ENCODE measurements around the gene LXN.

Gene LXN

DNA sequence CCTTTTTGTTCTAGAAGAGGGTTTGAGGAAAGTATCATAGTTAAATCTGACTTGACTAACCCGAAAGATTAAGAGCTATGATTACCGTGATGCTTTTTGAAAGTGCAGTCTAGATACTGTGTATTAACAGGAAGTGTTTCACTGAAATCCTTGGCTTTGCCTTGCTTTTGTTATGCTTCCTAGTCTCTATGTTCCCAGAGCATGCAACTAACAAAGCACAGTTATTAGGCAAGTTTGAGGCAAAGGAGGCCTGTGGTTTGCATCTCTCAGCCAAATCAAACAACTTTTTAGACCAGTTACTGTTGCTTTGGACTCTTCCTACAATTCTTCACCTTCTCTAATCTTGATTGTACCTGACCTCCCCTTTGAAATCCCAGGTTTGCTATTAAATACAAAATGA is 3.9 kb downstream of the LXN start:
- no peak for DNase-seq

DNA sequence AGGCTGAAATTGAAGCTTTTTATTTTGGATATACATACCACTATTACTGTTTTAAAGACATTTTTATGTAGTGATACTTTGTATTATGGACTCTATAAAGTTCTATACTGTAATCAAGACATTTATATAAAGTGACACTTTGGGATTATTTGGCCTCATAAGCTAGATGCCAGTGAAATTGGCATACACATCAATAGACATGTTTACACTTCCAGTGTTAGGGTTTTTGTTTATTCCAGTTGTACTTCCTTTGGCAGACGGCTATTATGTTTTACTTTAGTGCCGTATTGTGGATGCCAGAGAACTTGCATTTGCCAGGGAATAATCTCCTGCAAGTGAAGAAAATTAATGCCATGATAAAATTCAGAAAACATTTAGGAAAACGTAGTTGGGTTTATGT is 6.0 kb downstream of the LXN start:
- DNase-seq, result no peak

DNA sequence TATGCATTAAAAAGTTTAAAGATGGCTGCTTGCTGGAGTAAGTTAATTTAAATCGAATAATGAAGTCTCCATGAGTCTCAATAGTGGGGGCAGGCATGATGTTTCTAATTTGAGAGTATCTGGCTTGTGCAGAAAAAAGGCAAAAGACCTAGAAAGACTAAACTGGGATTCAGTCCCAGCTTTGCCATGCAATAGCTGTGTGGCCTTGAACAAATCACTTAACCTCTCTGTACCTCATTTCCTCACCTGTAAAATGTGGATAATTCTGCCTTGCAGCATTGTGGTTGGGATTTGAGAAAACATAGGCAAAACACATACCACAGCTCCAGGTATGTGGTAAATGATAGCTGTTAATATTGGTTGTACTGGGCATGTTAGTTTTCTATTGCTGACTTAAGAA is 8.6 kb downstream of the LXN start:
- DNase-seq, result no peak

DNA sequence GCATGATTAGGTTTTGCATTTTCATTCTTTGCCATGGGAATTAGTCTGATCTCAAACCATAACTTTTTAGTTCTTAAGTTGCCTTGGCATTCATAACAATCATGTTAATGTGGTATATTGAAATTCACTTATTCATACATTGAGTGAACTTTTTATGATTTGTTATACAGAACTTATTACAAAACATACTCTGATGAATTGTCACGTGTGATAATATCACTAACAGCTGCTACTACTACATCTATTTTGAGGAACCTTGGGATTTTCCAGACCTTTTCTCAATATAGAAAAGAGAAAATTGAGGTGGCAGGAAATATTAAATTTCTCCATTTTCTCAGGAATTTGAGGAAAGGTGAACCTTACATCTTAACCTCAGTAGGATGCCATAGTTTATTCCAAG is 9.2 kb downstream of the LXN start:
- DNase-seq, result no peak

DNA sequence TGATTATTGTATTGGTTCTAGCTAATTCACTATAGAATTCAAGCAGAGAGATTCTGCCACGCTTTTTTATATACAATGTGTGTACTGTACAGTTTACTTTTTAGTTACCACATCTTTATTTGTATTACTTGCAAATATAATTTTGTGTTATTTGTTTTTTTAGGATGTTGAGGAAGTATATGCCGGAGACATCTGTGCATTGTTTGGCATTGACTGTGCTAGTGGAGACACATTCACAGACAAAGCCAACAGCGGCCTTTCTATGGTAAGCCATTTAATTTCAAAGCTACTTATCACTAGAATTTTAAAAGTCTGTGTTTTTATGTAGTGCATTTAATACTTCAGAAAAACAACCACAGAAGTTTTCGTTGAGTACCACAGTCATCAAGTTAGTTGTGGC is 11.7 kb downstream of the LXN start:
- DNase-seq, result no peak

DNA sequence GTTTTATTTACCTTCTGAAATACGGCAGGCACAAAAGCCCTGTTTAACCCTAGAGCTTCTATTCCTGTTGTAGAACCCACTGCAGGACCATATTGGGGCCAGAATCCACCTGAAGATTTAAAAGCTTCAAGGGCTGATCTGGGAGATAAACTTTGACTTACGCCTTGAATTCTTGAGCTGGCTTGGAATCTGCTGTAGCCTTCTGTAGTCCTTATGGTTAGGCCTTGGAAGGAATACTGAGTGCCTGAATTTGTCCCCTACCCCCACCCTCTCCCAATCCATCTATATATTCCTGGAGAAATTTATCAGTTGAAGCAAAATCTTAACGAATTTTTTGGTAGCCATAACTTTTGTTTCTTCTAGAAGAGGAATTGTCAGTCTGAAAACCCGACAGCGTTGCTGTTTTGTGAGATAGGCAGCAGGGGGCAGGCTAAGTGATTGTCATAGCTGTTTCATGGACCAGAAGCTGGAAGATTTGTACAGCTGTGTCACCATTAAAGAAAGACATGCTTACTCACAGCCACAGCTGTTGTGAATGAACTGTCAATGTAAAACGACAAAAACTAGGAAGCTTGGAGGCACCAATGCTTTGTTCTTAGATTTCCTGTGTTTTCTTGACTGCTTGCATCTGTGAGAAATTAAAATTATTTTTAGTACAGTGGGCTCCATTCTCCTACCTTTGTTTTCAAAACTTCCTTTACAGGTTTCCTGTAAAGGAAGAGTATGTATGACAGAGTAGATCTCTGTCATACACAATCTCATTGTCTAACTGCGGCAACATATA is 12.8 kb downstream of the LXN start:
- peak; percentile 79 to 85 for DNase-seq

DNA sequence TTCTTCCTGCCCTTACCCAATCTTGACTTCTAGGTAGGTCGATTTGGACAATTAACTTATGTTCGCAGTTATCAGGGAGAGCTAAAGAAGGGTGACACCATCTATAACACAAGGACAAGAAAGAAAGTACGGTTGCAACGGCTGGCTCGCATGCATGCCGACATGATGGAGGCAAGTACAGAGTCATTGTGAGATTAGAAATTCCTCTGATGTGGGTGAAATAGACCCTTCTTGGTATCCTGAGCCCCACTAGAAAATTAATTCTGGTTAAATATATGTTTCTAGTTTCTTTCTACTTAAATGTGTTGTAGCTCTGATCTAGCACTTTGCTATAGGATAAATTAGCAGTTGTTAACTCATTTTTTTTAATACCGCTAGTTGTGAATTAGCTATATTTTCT is 13.6 kb downstream of the LXN start:
- DNase-seq, result no peak

DNA sequence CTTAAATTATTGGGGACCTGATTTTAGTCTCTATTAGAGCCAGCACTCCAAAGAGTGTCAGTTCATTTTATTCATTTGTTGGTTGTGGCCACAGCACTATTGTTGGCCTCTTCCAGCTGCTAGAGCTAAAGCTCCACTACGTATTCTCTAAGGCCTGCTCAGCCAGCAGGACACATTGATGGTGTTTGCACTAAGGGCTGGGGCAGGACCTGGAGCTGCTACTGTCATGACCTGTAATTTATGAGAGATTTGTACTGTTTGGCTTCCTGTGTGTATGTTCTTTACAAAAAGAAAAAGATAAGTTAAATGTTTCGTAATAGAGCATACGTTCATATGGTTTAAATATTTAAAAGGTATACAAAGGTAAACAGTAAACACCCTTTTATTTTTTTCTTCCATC is 20.0 kb downstream of the LXN start:
- DNase-seq, result no peak

DNA sequence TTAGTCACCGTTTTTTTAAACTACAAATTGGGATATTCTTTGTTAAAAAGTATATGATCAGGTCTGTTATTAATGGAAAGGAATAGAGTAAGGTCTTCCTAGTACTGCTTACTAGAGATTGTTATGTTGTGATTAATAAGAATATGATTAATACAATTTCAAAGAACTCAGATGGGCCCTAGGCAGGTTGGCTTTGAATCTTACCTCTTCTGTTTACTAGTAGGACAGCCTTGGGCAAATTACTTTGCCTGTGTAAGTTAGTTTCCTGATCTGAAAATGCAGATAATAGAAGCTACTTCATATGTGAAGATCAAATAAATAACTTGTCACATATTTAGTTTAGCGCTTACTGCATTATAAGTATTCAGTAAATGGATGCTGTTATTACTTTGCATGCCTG is 21.3 kb downstream of the LXN start:
- DNase-seq, result no peak

DNA sequence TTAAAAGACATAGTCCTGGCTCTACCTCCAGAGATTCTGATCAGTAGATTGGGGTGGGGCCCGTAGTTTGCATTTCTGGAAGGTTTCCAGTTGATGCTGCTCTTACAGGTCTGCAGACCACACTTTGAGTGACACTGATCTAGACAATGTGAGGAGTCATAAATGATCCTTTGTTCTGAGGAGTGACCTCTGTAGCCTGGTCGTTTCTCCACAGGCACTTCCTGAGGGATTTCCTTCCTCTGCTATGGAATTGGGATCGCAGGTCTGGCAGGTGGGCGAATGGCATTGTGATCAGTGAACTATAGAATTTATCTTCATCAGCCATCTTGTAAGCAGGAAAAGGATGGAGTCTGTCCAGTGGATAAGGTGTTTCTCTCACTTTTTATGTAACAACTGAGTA is 22.7 kb downstream of the LXN start:
- DNase-seq, result no peak

DNA sequence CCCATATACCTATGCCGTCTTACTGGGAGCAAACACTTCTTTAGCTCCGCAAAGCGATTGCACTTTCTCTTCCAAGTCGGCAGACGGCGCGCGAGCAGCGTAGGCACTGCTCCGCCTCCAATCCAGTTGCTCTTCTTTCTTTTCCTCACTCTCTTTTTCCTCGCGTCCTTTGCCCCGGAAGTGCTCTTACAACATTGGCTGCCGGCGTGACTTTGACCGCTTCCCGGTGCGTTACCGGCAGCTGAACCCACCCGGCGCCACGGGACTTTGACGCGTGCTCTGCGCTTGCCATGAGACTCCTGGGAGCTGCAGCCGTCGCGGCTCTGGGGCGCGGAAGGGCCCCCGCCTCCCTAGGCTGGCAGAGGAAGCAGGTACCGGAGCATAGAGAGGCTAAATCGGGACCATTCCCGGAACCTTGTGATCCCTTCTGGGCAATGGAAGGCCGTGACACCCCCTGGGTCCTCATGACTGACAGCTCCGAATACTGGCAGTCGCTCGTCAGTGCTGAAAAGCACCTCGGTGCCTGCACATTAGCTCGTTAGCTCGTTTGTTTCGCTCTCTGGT is 28.0 kb downstream of the LXN start, which contains the start of gene GFM1:
Gene GFM1, plus strand, starts transcription at position 183 of the 564 bp plus-strand sequence. Its CDS starts 108 bp downstream, at position 291.
- peak; percentile 99 for DNase-seq

DNA sequence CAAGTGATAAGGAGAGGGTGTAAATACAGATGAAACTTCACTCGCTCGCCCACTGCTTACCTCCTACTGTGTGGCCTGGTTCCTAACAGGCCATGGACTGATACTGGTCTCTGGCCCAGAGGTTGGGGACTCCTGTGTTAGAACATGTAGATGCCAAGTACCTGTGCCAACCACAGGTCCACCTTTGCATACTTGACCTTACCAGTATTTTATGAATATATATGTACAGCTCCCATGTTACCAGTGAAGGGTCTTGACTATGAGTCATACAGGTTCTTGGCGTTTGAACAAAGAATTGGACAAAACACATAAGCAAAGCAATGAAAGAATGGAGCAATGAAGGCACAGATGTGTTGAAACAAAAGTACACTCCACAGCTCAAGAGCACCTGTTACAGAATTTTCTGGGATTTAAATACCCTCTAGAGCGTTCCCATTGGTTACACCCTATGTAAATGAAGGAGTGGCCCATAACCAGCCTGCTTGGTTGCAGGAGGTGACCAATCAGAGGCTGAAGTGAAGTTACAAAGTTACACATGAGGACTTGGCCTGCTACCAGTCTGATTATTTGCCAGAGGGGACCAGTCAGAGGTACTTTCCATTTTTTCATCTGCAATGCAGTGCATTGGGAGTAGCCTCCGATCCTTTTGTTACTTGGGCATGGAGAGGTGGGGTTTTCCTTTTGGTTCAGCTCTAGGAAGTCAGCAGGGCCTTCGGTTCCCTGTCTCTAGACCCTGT is 29.8 kb downstream of the LXN start:
- no peak for DNase-seq

DNA sequence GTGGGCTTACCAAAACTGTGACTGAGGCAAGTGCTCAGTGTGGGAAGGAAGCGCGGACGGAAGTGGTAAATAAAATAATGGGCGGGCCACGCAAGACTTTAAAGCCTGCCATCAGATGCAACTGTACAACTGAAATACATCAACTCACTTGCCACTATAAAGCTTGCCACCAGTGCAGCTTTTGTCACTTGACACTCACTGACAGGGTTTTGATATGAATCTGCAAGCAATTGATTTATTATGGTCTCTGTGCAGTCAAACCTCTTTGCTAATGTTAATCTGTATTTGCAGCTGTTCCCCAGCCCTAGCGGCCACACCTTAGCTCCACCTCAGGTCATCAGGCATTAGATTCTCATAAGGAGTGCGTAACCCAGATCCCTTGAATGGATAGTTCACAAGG is 30.4 kb downstream of the LXN start:
- DNase-seq, result no peak

DNA sequence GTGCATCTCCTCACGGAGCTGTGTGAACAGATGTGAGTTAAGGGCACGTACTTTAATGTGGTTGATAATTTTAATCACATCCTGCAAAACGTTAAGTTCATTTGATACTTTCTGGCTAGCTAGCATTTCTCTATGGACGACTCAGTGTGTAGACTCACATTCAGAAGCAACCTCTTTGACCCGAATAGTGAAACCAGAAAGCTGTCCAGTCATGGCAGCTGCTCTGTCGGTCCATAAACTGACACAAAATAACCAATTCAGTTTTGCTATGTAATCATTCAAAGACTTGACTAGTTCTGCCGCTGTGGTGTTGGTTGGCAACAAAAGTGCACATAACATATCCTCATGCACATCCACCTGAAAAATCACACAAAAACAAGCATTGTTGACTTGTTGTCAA is 31.8 kb downstream of the LXN start:
- DNase-seq, result no peak

DNA sequence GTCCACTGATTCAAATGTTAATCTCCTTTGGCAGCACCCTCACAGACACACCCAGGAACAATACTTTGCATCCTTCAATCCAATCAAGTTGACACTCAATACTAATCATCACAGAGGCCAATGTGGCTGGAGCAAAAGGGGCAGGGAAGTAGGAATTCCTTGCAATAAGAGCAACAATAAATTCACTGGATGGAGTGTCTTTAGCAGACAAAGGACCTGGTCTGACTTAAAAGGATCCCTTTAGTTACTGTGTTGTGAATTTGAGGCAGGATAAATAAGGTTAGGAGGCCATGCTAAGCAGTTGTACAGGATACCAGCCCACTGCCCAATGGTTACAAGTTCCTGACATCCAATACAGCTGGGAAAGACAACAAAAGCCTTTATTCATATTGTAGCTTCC is 40.5 kb downstream of the LXN start:
- DNase-seq, result no peak

DNA sequence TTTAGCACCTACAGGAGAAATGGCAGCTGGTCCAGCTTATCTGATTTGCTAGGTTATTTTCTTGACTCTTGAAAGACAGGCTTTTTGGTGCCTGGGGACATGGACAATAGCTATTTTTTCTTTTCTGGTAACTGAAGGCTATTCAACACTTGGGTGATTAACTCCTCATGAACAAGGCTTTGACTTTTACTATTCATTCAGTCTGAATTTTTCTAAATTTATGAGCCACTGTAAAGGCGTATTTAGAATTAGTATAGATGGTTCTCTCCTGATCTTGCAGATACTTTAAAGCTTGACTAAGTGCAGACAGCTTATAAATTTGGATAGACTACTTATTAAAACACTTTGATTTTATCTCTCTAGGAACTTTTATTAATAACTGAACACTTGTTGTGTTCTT is 46.6 kb downstream of the LXN start:
- DNase-seq, result no peak

DNA sequence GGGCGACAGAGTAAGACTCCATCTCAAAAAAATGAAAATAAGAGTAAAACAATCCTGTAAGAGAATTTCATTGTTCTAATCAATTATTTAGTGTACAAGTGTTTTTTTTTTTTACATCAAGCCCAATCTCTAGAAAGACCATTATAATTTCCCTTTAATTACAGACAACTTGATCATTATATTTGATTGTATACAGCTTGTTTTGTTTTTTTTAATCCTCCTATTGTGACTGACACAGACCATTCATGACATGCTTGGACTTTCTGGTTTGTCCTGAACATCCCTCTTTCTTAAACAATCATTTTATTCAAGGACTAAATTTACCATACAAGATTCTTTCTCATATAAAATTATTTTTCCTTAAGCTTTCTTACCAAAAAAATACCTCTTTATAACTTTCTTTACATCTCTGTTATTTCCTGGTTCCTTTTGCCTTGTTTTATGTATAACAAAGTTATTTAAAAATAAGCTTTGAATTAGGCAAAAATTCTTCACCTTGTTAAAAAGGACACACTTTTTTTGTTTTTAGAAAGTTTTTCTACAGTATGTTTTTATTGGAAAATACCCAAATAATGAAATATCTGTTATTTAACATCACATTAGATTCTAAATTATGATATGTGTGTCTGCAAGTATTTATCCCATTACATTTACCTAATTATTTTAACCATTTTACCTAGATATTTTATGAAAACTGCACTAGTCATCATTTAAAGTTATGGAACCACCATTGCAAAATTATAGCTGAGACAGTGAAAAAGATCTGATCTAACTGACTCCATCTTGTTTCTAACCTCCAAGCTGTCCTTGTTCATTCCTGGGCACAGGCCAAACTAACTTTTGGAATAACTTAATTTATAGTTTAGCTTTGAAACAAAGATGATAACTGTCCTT is 54.2 kb downstream of the LXN start:
- DNase-seq, result peak in 1 of 2 experiments; percentile 19

Data from Kasumi-1 (cell line).